T-helper 1 cell (primary cell): ENCODE results near the gene LIMCH1.
"Not testable (repeated sequence)": the region's sequence is repeated elsewhere in the genome, so short reads cannot be mapped to it uniquely, and the experiment has no call there.

Experiments
- DNase-seq, 5 donors: peaks; one replicate each; pipeline ENCODE4 v3.0.0-alpha.2; 2012 to 2020

The LIMCH1 gene

DNA sequence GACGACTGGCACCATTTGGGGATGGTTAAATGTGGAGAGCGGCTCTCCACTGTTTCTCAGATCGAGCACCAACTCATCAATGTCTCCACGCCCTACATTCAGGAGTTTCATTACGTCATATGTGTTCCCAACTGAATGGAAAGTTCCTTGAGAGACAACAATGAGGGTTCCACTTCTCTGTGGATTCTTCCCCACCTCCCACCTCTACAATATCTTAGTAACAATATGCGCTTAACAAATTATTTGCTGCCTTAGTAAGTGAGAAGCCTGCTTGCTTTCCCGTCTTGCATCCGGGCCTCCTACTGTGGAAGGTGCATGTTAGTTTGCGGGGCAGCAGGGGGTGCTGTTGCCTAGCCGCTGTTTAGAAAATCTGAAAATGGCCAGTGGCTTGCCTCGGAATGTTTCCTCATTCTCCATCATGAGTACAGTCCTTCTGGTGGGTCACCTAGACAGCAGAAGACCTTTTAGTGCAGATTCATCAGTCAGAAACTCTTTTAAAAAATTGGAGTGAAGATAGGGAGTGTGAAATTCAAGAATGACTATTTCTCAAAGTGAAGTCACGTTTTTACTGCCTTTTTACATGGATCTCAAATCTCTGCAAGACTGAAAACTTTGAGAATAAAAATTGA, 154.9 kb downstream of the LIMCH1 start:
- peak in 2 of 5 donors; percentile 3 to 29 for DNase-seq

DNA sequence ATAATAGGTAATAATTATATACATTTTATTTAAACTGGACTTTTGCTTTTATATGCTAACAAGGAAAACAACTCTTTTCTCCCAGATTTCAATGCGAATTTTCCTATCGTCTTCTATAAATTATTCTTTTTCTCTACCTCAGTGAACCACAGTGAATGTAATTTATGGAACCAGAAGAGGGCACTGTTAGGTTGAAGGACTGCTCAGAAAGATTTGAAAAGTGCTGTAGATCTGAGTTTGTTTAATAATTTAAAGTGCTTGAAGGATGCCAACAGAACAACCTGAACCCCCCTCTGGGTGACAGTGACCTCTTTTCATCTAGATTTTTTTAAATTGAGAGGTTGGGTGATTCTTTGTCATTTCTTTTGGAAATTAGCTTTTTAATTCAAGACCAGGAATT, 155.7 kb downstream of the LIMCH1 start:
- peak in 1 of 5 donors; percentile 15 for DNase-seq

DNA sequence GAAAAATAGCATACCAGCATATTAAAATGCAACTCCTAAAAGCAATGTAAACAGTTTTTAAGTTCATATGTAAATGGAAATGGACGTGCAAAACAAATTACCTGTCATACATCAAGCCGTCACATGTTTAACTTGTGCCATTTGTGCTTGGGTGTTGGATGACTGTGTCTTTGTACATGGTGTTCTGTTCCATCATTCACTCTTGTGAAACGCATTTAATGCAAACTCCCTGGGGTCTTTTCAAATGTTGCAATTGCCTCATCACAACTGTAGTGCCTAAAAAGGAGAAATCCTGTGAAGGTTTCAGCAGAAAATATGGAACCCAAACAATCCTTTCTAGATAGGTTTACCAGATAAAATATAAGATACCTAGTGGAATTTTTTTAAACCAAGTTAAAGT, 158.2 kb downstream of the LIMCH1 start:
- DNase-seq = no peak

DNA sequence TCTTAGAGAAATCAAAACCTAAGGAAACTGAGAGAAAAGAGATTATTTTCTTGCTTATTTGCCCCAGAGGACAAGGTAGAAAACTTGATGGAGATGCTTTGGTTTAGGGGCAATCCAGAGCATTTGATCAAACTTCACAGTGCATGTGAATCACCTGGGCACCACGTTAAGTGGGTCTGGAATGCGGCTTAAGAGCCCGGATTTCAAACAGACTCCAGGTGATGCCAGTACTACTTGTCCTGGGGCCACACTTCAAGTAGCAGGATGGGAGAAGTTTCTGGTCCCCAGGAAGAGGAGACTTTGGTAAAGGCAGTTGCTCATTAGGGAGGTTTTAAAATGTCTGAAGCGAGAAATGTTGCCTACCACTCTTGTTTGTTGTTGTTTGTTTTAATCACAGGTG, 158.8 kb downstream of the LIMCH1 start:
- no peak for DNase-seq

- DNase-seq = no peak
Observed at GRCh38 chr4:41701983-41702382, 164.0 kb downstream of the LIMCH1 start.

DNA sequence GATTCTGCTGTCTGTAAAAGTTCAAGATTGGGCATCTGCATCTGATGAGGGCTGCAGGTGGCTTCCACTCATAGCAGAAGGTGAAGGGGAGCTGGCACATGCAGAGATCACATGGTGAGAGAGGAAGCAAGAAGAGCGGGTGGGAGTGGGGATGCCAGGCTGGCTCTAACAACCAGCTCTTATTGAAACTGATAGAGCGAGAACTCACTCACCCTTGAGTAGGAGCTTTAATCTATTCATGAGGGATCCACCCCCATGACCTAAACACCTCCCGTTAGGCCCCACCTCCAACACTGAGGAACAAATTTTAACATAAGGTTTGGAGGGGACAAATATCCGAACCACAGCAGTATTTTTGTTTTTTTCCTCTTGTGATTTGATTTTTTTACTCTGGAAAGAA, 164.8 kb downstream of the LIMCH1 start:
- DNase-seq = no peak

GRCh38 chr4:41703785-41704184, 165.8 kb downstream of the LIMCH1 start:
- DNase-seq = no peak

GRCh38 chr4:41709844-41710481, 172.0 kb downstream of the LIMCH1 start:
- DNase-seq = no peak

- DNase-seq = not testable (repeated sequence)
Observed at GRCh38 chr4:41711654-41712053, 173.7 kb downstream of the LIMCH1 start.

DNA sequence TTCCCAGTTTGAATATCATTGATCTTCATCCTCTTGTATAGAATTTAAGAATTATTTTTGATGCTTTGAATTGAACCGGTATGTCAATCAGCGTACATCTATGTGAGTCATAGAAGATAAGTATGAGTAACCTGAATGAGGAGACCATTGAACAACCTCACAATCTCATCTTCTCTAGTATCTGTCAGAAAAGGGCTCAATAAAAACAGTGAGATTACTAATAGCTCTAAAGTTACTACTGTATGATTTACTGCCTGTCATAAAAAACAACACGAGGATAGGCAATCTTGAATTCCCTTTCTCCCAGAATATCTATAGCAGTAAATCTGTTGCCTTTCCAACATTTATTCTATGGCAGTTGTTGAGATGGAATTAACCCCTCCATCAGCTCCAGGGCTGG, 174.5 kb downstream of the LIMCH1 start:
- DNase-seq = no peak

GRCh38 chr4:41713768-41714167, 175.8 kb downstream of the LIMCH1 start:
- DNase-seq = no peak

GRCh38 chr4:41714364-41715000, 176.5 kb downstream of the LIMCH1 start:
- no peak for DNase-seq

- DNase-seq = no peak
Observed at GRCh38 chr4:41715155-41715554, 177.2 kb downstream of the LIMCH1 start.

DNA sequence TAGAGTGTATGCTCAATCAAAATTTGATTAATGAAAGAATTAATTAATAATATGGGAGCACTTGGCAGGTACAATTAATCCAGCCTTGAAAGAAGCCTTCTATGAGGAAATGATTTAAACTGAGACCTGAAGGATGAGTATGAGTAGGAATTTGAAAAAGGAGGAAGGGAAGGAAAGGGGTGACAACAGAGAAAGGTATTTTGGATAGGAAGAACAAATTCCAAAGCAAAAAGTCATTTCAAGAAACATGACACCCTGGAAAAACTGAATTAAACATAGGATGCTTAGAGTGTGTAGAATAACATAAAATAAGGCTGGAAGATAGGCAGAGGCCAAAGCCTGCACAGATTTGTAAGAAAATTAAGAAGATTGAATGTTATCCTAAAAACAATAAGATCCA, 180.9 kb downstream of the LIMCH1 start:
- no peak for DNase-seq

GRCh38 chr4:41719417-41719816, 181.5 kb downstream of the LIMCH1 start:
- no peak for DNase-seq

- DNase-seq = no peak
Observed at GRCh38 chr4:41722181-41722580, 184.2 kb downstream of the LIMCH1 start.

DNA sequence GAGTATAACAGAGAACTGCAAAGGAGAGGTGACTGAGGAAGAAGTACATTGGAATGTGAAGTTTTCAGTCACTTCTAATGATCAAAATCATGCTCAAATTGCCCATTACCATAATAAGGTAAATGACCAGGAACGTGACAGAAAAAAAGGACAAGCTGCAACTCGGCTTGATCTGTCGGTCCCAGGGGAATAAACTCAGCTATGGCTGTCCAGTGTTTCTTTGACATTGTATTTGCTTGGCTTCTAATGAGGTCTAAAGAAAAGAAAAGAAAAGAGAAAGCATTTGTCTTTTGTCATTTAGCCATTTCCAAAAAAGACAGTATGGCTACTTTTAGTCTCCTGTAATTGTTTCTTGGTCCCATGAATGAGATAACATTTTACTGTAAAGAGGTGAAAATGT, 185.3 kb downstream of the LIMCH1 start:
- DNase-seq = no peak

- DNase-seq = no peak
Observed at GRCh38 chr4:41725254-41725653, 187.3 kb downstream of the LIMCH1 start.

DNA sequence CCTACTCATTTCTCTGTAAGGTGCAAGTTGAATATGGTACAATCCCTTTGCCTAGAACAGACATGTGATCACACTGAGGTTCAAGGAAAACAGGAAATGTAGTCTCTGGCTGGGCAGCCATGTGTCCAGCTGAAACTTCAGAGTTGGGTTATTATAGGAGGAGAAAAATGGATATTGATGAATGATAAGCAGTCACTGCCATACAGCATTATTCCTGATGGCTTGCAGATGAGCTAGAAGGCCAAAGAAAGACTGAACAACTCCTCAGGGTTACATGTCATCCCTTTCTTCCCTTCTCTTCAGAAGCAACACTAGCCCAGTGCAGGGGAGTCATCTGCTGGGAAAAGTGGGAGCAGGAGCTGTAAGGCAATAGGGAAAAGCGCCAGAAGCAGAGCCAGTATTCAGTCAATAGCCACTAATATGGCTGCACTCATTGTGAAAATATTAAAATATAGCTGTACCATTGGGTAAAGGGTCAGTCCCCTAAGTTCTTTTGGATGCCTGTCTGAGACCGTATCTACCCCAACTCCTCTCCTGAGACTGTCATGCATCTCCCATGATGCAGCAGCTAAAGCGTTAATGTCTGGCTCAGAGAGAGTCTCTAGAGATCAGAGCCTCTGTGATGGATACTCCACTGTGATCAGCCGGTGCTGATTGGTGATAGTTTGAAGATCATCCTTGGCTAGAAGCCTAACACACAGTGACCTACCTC, 190.1 kb downstream of the LIMCH1 start:
- DNase-seq = no peak

DNA sequence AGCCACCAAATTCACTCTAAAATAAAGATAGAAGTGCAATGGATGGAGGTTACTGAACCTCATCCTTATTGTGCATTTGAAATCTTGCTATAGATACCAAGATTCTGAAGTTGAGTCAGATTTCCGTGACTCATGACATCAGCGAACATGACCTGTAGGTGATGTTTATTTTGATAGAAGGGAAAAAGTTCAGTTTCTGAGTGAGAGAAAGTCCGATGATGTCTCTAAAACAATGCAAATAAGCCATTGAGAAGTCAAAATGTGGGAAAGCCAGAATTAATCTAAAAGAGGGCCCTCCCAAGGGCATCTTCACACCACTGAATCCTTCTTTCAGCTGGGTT, 190.6 kb downstream of the LIMCH1 start:
- no peak for DNase-seq

GRCh38 chr4:41731569-41732126, 193.7 kb downstream of the LIMCH1 start:
- DNase-seq = no peak

- DNase-seq = no peak
Observed at GRCh38 chr4:41734371-41734770, 196.4 kb downstream of the LIMCH1 start.

DNA sequence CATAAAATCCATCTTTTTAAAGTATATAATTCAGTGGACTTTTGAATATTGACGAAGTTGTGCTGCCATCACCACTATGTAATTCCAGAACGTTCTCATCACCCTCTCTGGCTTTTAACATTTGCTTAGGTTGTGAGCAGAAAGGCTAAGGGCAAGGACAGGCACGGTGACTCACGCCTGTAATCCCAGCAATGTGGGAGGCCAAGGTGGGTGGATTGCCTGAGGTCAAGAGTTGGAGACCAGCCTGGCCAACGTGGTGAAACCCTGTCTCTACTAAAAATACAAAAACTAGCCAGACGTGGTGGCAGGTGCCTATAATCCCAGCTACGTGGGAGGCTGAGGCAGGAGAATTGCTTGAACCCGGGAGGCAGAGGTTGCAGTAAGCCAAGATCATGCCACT, 199.5 kb downstream of the LIMCH1 start:
- not testable (repeated sequence) for DNase-seq

DNA sequence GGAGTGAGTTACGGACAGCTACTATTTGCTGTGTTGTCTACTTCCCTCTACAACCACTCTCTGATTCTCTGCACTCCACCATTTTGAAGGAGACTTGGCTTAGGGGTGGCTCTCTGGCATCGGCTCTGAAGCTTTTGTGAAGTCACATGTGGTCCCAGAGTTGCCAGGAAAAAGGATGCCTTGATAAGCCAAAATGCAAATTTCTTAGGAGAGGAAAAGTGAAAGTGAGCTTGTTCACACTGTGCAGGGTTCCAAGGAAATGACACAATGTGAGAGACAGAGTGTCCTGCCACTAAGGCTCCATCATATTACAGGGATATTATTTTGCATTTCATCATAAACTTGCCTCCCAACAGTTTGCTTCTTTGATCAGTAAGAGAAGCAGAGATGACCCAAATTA, 203.4 kb downstream of the LIMCH1 start:
- DNase-seq = no peak
